ENCODE measurements around the gene KCNQ1. TPM values are rescaled to one million over a fixed set of nuclear protein-coding genes. Genes with fewer than 3 reads are reported as not detected.

KCNQ1 gene
- total and polyA plus RNA-seq, 2 of the 13 experiments (the other 11 are each of a cell fraction or from before 2014, with no cell fraction given), result 0.02 to 0.08 TPM

DNA sequence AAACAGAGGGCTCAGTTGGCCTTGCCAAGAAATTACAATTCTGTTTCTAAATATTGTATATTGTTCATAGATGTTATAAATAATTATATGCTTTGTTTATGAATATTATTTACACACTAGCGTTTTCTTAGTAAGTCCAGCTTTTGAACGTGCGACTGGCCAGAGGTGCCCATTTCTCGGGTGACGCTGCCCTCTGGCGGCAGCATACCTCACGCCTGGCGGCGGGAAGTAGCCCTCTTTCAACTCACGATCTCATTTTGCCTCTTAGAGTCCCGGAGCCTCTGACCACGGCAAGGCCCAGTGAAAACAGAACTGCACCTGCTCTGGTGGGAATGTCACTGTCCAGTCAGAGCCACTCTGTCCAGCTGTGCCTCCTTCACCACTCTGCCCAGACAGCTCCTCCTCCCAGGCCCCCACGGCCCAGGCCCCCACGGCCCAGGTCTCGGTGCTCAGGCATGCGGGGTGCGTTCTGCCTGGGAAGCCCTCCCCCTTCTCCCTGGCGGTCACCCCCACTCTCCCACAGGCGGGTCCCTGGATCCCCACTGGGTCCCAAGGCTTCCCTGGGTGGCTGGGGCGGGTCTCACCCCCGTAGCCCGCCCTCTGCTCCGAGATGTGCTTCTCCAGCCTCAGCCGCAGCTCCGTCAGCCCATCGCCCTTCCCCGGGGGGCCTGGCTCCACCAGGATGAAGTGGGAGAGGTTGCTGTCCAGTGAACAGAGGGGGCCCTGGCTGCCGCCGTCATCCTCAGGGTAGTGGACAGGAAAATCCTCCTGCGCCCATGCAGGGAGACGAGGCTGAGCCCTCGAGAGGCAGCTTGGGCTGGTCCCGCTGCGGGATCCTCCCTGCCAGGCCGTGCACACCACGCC, 24.9 kb upstream of the KCNQ1 start (continued):
- 0 out of 2 replicates have a peak, but pooled peaks have one; percentile 10 for TF ChIP-seq ZFY (CRISPR knock-in tag; IDR thresholded peaks at IDR 0.05)
- no peak for TF ChIP-seq ZBTB49 (CRISPR knock-in tag; IDR thresholded peaks at IDR 0.05; ENCODE audit: borderline replicate concordance)
- TF ChIP-seq MAX (IDR thresholded peaks at IDR 0.05), result peak; percentile 54
- 0 out of 2 replicates have a peak, but pooled peaks have one; percentile 29 for TF ChIP-seq E2F5 (CRISPR knock-in tag; conservative IDR thresholded peaks at IDR 0.05)
- peak; percentile 48; the same call in 1 of the 2 replicates for TF ChIP-seq ERF (CRISPR knock-in tag; IDR thresholded peaks at IDR 0.05)
- no peak for TF ChIP-seq RBM39 (IDR thresholded peaks at IDR 0.05; ENCODE audit: low read depth, low read length, poor library complexity, severe bottlenecking)
- TF ChIP-seq SKI (IDR thresholded peaks at IDR 0.05; ENCODE audit: partially characterized antibody), result no peak
- peak; percentile 26; the same call in 1 of the 2 replicates for TF ChIP-seq ELF1 (CRISPR knock-in tag; IDR thresholded peaks at IDR 0.05)
- TF ChIP-seq ZNF772 (CRISPR knock-in tag; IDR thresholded peaks at IDR 0.05), result 0 out of 2 replicates have a peak, but pooled peaks have one; percentile 11
- no peak for TF ChIP-seq MAZ (IDR thresholded peaks at IDR 0.05; ENCODE audit: borderline replicate concordance, low read depth, low read length)
- TF ChIP-seq MAZ (CRISPR knock-in tag; IDR thresholded peaks at IDR 0.05; ENCODE audit: low read depth), result peak; percentile 47; the same call in 1 of the 2 replicates
- TF ChIP-seq CREM (IDR thresholded peaks at IDR 0.05), result peak; percentile 30; the same call in 1 of the 2 replicates
- no peak for TF ChIP-seq CREM (CRISPR knock-in tag; IDR thresholded peaks at IDR 0.05)
- TF ChIP-seq, protein P1, sequence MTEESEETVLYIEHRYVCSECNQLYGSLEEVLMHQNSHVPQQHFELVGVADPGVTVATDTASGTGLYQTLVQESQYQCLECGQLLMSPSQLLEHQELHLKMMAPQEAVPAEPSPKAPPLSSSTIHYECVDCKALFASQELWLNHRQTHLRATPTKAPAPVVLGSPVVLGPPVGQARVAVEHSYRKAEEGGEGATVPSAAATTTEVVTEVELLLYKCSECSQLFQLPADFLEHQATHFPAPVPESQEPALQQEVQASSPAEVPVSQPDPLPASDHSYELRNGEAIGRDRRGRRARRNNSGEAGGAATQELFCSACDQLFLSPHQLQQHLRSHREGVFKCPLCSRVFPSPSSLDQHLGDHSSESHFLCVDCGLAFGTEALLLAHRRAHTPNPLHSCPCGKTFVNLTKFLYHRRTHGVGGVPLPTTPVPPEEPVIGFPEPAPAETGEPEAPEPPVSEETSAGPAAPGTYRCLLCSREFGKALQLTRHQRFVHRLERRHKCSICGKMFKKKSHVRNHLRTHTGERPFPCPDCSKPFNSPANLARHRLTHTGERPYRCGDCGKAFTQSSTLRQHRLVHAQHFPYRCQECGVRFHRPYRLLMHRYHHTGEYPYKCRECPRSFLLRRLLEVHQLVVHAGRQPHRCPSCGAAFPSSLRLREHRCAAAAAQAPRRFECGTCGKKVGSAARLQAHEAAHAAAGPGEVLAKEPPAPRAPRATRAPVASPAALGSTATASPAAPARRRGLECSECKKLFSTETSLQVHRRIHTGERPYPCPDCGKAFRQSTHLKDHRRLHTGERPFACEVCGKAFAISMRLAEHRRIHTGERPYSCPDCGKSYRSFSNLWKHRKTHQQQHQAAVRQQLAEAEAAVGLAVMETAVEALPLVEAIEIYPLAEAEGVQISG (CRISPR knock-in tag; IDR thresholded peaks at IDR 0.05), result 0 out of 2 replicates have a peak, but pooled peaks have one; percentile 38
- TF ChIP-seq AHDC1 (CRISPR knock-in tag; IDR thresholded peaks at IDR 0.05; ENCODE audit: borderline replicate concordance), result 0 out of 2 replicates have a peak, but pooled peaks have one; percentile 24
- peak; percentile 3; the same call in 1 of the 2 replicates for TF ChIP-seq ATF7-NPFF (CRISPR knock-in tag; IDR thresholded peaks at IDR 0.05; ENCODE audit: low read depth)

All from HepG2 (cell line).